Umbilical cord (tissue), 2 donors: ENCODE results near the gene ZNF148. TPM values are rescaled to one million over a fixed set of nuclear protein-coding genes. Genes with fewer than 3 reads are reported as not detected.

Experiments
- DNase-seq: peaks from one replicate; pipeline ENCODE4 v3.0.0-alpha.2; 2015; ENCODE audit warnings: low spot score
- total RNA-seq: library from RNA; depleted of rRNA; stranded (reverse); fragments of >200 nt; gene quantifications from one replicate; pipeline ENCODE4 v1.2.3, GENCODE V29; 2014; ENCODE audit warnings: low replicate concordance; ENCODE audit not compliant: insufficient read depth

ZNF148 gene
- total RNA-seq, 1 donor from 2014 or later = 39.0 TPM

GRCh38 chr3:125191256-125191655 lies 183.9 kb downstream of the ZNF148 start:
- no peak for DNase-seq

- DNase-seq = no peak
Measured at GRCh38 chr3:125190786-125191185, 184.3 kb downstream of the ZNF148 start.

GRCh38 chr3:125189378-125190165 lies 185.6 kb downstream of the ZNF148 start:
- no peak for DNase-seq

GRCh38 chr3:125188955-125189354 lies 186.2 kb downstream of the ZNF148 start:
- no peak for DNase-seq

- peak; percentile 41 for DNase-seq
Measured at GRCh38 chr3:125187599-125187910, 187.6 kb downstream of the ZNF148 start.

GRCh38 chr3:125186800-125187598 lies 188.1 kb downstream of the ZNF148 start:
- DNase-seq = no peak

GRCh38 chr3:125186261-125186787 lies 188.8 kb downstream of the ZNF148 start:
- peak; percentile 76 for DNase-seq

GRCh38 chr3:125185805-125186204 lies 189.3 kb downstream of the ZNF148 start:
- no peak for DNase-seq

- no peak for DNase-seq
Measured at GRCh38 chr3:125179884-125180240, 195.3 kb downstream of the ZNF148 start.

- DNase-seq = no peak
Measured at GRCh38 chr3:125179143-125179883, 195.8 kb downstream of the ZNF148 start.

GRCh38 chr3:125177746-125178145 lies 197.4 kb downstream of the ZNF148 start:
- no peak for DNase-seq

Other genes starting within 250 kb of the ZNF148 start
- 29.4 TPM for gene SLC12A8, start 162.6 kb downstream of the ZNF148 start, total RNA-seq
- gene SNX4, start 144.9 kb upstream of the ZNF148 start, total RNA-seq = 59.7 TPM
- 15.2 TPM for gene OSBPL11, start 220.2 kb upstream of the ZNF148 start, total RNA-seq